ENCODE results near the gene PFDN4.

PFDN4 gene

GRCh38 chr20:54251096-54251495 is 43.2 kb downstream of the PFDN4 start:
- H3K4me3 ChIP-seq (ENCODE audit: low read depth in 1 of 2, low read length in 2 of 2) = no peak overlapping the region
- no peak for ATAC-seq (ENCODE audit: insufficient read depth, low read depth)
- H2AFZ ChIP-seq (ENCODE audit: low read depth, low read length) = no peak overlapping the region
- H3K4me2 ChIP-seq (ENCODE audit: insufficient read depth, low read length) = no peak overlapping the region
- H3K4me1 ChIP-seq (ENCODE audit: insufficient read depth, low read length) = no peaks in the 10 kb centered on the region
- no peak for DNase-seq
- H3K27ac ChIP-seq (ENCODE audit: low read length) = no peak overlapping the region
- H3K9me3 ChIP-seq (ENCODE audit: insufficient read depth, low read length, severe bottlenecking) = no peaks in the 10 kb centered on the region
- no peak for TF ChIP-seq EZH2 (IDR thresholded peaks at IDR 0.05; ENCODE audit: borderline replicate concordance, low read depth, low read length, severe bottlenecking)
- TF ChIP-seq, protein P1, sequence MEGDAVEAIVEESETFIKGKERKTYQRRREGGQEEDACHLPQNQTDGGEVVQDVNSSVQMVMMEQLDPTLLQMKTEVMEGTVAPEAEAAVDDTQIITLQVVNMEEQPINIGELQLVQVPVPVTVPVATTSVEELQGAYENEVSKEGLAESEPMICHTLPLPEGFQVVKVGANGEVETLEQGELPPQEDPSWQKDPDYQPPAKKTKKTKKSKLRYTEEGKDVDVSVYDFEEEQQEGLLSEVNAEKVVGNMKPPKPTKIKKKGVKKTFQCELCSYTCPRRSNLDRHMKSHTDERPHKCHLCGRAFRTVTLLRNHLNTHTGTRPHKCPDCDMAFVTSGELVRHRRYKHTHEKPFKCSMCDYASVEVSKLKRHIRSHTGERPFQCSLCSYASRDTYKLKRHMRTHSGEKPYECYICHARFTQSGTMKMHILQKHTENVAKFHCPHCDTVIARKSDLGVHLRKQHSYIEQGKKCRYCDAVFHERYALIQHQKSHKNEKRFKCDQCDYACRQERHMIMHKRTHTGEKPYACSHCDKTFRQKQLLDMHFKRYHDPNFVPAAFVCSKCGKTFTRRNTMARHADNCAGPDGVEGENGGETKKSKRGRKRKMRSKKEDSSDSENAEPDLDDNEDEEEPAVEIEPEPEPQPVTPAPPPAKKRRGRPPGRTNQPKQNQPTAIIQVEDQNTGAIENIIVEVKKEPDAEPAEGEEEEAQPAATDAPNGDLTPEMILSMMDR (IDR thresholded peaks at IDR 0.05; ENCODE audit: borderline replicate concordance, extremely low read depth, low read length, poor library complexity, severe bottlenecking) = no peak
- H3K27me3 ChIP-seq (ENCODE audit: insufficient read depth, low read length, poor library complexity) = peaks cover 7% of the 10 kb centered on the region
- no peaks in the 10 kb centered on the region for H4K20me1 ChIP-seq (ENCODE audit: insufficient read depth, low read length)
- no peaks in the 10 kb centered on the region for H3K79me2 ChIP-seq (ENCODE audit: insufficient read depth, low read length)
- H3K9ac ChIP-seq (ENCODE audit: low read depth, low read length) = no peak overlapping the region
- no peaks in the 10 kb centered on the region for H3K36me3 ChIP-seq (ENCODE audit: insufficient read depth, low read length)

DNA sequence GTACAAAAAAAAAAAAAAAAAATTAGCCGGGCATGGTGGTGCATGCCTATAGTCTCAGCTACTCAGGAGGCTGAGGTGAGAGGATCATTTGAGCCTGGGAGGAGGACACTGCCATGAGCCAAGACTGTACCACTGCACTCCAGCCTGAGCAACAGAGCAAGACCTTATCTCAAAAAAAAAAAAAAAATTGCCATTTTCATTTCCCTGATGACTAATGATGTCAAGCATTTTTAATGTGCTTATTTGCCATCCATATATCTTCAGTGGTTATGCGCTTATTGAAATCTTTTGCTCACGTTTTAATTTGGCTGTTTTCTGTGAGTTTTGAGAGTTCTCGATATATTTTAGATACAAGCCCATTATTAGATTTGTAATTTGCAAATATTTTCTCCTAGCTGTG is 46.7 kb downstream of the PFDN4 start:
- no peaks in the 10 kb centered on the region for H4K20me1 ChIP-seq (ENCODE audit: insufficient read depth, low read length)
- no peak overlapping the region for H3K27ac ChIP-seq (ENCODE audit: low read length)
- H3K4me1 ChIP-seq (ENCODE audit: insufficient read depth, low read length) = no peaks in the 10 kb centered on the region
- H3K36me3 ChIP-seq (ENCODE audit: insufficient read depth, low read length) = no peaks in the 10 kb centered on the region
- H3K9ac ChIP-seq (ENCODE audit: low read depth, low read length) = no peak overlapping the region
- no peak overlapping the region for H3K4me3 ChIP-seq (ENCODE audit: low read depth in 1 of 2, low read length in 2 of 2)
- H3K27me3 ChIP-seq (ENCODE audit: insufficient read depth, low read length, poor library complexity) = peaks cover 10% of the 10 kb centered on the region
- no peak overlapping the region for H3K4me2 ChIP-seq (ENCODE audit: insufficient read depth, low read length)
- DNase-seq (no peak), ATAC-seq (ENCODE audit: insufficient read depth, low read depth) (no peak)
- no peaks in the 10 kb centered on the region for H3K79me2 ChIP-seq (ENCODE audit: insufficient read depth, low read length)
- TF ChIP-seq, protein P1 (IDR thresholded peaks at IDR 0.05; ENCODE audit: borderline replicate concordance, extremely low read depth, low read length, poor library complexity, severe bottlenecking) = no peak
- no peak for TF ChIP-seq EZH2 (IDR thresholded peaks at IDR 0.05; ENCODE audit: borderline replicate concordance, low read depth, low read length, severe bottlenecking)
- H3K9me3 ChIP-seq (ENCODE audit: insufficient read depth, low read length, severe bottlenecking) = no peaks in the 10 kb centered on the region
- H2AFZ ChIP-seq (ENCODE audit: low read depth, low read length) = no peak overlapping the region

DNA sequence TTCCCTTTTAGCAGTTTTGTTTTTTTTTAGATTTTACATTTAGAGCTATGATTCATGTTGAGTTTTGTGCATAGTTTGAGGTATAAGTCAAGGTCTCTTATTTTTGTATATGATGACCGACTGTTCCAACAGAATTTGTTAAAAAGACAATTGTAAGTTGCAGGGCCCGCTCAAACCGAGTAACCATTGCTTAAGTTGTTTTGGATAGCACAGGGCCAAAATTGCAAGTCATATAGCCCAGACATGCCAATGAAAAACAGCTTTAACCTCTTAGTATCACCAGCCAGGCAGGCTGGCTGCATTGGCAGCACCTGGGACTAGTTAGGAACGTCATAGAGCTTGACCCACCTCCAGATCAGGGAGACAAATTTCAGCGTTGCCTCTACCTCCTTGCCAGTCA is 47.3 kb downstream of the PFDN4 start:
- H3K4me2 ChIP-seq (ENCODE audit: insufficient read depth, low read length) = no peak overlapping the region
- no peak overlapping the region for H3K4me3 ChIP-seq (ENCODE audit: low read depth in 1 of 2, low read length in 2 of 2)
- H3K4me1 ChIP-seq (ENCODE audit: insufficient read depth, low read length) = no peaks in the 10 kb centered on the region
- TF ChIP-seq EZH2 (IDR thresholded peaks at IDR 0.05; ENCODE audit: borderline replicate concordance, low read depth, low read length, severe bottlenecking) = no peak
- TF ChIP-seq, protein P1 (IDR thresholded peaks at IDR 0.05; ENCODE audit: borderline replicate concordance, extremely low read depth, low read length, poor library complexity, severe bottlenecking) = no peak
- no peaks in the 10 kb centered on the region for H4K20me1 ChIP-seq (ENCODE audit: insufficient read depth, low read length)
- no peak for ATAC-seq (ENCODE audit: insufficient read depth, low read depth)
- no peak overlapping the region for H3K27ac ChIP-seq (ENCODE audit: low read length)
- H3K9ac ChIP-seq (ENCODE audit: low read depth, low read length) = no peak overlapping the region
- H2AFZ ChIP-seq (ENCODE audit: low read depth, low read length) = no peak overlapping the region
- peaks cover 10% of the 10 kb centered on the region for H3K27me3 ChIP-seq (ENCODE audit: insufficient read depth, low read length, poor library complexity)
- no peaks in the 10 kb centered on the region for H3K36me3 ChIP-seq (ENCODE audit: insufficient read depth, low read length)
- no peak for DNase-seq
- no peaks in the 10 kb centered on the region for H3K79me2 ChIP-seq (ENCODE audit: insufficient read depth, low read length)
- no peaks in the 10 kb centered on the region for H3K9me3 ChIP-seq (ENCODE audit: insufficient read depth, low read length, severe bottlenecking)

- DNase-seq = no peak
- no peak for TF ChIP-seq EZH2 (IDR thresholded peaks at IDR 0.05; ENCODE audit: borderline replicate concordance, low read depth, low read length, severe bottlenecking)
- TF ChIP-seq, protein P1 (IDR thresholded peaks at IDR 0.05; ENCODE audit: borderline replicate concordance, extremely low read depth, low read length, poor library complexity, severe bottlenecking) = no peak
- no peak overlapping the region for H3K4me2 ChIP-seq (ENCODE audit: insufficient read depth, low read length)
These were observed 48.3 kb downstream of the PFDN4 start for GRCh38 chr20:54256202-54256601.

More at GRCh38 chr20:54256202-54256601, 48.3 kb downstream of the PFDN4 start:
- no peaks in the 10 kb centered on the region for H3K36me3 ChIP-seq (ENCODE audit: insufficient read depth, low read length)
- no peaks in the 10 kb centered on the region for H3K4me1 ChIP-seq (ENCODE audit: insufficient read depth, low read length)
- H4K20me1 ChIP-seq (ENCODE audit: insufficient read depth, low read length) = no peaks in the 10 kb centered on the region
- no peaks in the 10 kb centered on the region for H3K9me3 ChIP-seq (ENCODE audit: insufficient read depth, low read length, severe bottlenecking)
- H2AFZ ChIP-seq (ENCODE audit: low read depth, low read length) = no peak overlapping the region
- no peak overlapping the region for H3K4me3 ChIP-seq (ENCODE audit: low read depth in 1 of 2, low read length in 2 of 2)
- H3K79me2 ChIP-seq (ENCODE audit: insufficient read depth, low read length) = no peaks in the 10 kb centered on the region
- no peak overlapping the region for H3K9ac ChIP-seq (ENCODE audit: low read depth, low read length)
- ATAC-seq (ENCODE audit: insufficient read depth, low read depth) = no peak
- H3K27me3 ChIP-seq (ENCODE audit: insufficient read depth, low read length, poor library complexity) = peaks cover 10% of the 10 kb centered on the region
- no peak overlapping the region for H3K27ac ChIP-seq (ENCODE audit: low read length)
